Hepatocyte (in vitro differentiated cells): ENCODE data around the gene RABAC1.

Experiments used
- EZH2 ChIP-seq: fragments of 200-600 bp; sonication (generic); IDR thresholded peaks from 2 replicates; pipeline ENCODE4 v1.6.1; 2016; ENCODE audit warnings: antibody characterized with exemption, mild to moderate bottlenecking, borderline replicate concordance
- EZH2phosphoT487 ChIP-seq: fragments of 200-600 bp; sonication (generic); IDR thresholded peaks from one replicate; pipeline ENCODE4 v1.6.1; 2018; ENCODE audit warnings: antibody characterized with exemption, mild to moderate bottlenecking, low read depth, moderate library complexity; ENCODE audit not compliant: unreplicated experiment, severe bottlenecking
- TF ChIP-seq, protein P1 (sequence below): fragments of 200-600 bp; sonication (generic); IDR thresholded peaks from 2 replicates; pipeline ENCODE4 v1.5.1; 2016; ENCODE audit warnings: antibody characterized with exemption, mild to moderate bottlenecking; ENCODE audit not compliant: poor library complexity

DNA sequence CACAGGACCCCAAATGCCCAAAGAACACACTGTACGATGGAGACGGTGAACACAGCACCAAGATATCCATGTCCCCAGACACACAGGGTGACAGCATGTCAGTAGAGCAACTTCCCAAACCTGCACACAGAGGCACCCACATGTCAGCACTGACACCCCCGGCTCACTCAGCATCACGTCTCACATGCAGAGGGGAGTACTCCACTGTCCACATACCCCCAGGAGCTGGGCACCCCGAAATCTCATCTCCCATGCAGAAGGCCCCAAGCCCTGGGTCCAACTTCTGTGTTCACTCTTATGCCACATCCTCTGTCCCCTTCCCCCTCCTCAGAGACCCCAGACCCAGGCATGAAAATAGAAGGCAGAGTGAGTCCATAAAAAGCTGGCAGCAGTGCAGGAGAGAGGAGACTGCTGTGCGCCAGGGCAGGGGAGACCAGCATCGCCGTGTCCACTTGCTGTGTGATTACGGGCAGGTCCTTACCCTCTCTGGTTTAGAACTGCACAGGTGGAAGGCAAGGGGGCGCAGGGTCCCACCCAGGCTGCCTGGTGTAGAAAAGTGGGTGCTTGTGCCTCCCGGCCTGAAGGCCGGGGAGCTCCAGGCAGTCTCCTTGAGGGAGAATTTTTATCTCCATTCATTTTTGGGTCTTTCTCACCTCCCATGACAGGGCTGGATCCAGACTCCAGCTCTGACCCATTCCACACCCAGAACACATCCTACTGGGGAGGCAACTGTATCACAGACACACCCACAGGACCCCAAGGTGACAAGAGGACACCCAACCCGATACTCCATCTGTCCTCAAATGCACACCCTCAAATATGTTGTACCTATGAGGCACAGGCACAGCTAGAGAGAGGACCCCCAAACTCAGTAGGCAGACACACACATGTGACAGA lies 47.9 kb downstream of the RABAC1 start:
- TF ChIP-seq EZH2phosphoT487 (no peak), EZH2 (no peak)
- TF ChIP-seq, protein P1, sequence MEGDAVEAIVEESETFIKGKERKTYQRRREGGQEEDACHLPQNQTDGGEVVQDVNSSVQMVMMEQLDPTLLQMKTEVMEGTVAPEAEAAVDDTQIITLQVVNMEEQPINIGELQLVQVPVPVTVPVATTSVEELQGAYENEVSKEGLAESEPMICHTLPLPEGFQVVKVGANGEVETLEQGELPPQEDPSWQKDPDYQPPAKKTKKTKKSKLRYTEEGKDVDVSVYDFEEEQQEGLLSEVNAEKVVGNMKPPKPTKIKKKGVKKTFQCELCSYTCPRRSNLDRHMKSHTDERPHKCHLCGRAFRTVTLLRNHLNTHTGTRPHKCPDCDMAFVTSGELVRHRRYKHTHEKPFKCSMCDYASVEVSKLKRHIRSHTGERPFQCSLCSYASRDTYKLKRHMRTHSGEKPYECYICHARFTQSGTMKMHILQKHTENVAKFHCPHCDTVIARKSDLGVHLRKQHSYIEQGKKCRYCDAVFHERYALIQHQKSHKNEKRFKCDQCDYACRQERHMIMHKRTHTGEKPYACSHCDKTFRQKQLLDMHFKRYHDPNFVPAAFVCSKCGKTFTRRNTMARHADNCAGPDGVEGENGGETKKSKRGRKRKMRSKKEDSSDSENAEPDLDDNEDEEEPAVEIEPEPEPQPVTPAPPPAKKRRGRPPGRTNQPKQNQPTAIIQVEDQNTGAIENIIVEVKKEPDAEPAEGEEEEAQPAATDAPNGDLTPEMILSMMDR = no peak
